ENCODE measurements around the gene GARS1. TPM values are rescaled to one million over a fixed set of nuclear protein-coding genes. Genes with fewer than 3 reads are reported as not detected.

The GARS1 gene
- total RNA-seq, 1 experiment from 2014 or later = 274 TPM

DNA sequence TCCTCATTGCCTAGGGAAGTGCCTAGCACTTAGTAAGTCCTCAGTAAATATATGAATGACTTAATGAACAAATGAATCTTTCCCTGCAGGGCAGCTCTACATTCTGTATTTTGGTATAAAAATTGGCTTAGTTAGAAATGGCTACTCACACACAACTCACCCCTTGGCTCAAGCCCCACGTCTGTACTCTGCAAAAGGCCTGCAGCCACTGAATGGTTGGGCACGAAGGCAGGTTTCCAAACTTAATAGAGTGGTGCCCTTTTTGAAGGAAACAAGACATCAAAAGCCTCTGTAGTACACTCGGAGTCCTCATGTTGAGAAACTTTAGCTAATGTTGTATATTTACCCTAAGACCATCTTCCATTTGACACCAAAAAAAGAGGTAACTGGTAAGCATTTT is 51.0 kb downstream of the GARS1 start:
- H3K9me2 ChIP-seq (ENCODE audit: insufficient read depth) = no peaks in the 10 kb centered on the region
- no peak for TF ChIP-seq EZH2 (IDR thresholded peaks at IDR 0.05; ENCODE audit: low read depth)
- TF ChIP-seq, protein P1, sequence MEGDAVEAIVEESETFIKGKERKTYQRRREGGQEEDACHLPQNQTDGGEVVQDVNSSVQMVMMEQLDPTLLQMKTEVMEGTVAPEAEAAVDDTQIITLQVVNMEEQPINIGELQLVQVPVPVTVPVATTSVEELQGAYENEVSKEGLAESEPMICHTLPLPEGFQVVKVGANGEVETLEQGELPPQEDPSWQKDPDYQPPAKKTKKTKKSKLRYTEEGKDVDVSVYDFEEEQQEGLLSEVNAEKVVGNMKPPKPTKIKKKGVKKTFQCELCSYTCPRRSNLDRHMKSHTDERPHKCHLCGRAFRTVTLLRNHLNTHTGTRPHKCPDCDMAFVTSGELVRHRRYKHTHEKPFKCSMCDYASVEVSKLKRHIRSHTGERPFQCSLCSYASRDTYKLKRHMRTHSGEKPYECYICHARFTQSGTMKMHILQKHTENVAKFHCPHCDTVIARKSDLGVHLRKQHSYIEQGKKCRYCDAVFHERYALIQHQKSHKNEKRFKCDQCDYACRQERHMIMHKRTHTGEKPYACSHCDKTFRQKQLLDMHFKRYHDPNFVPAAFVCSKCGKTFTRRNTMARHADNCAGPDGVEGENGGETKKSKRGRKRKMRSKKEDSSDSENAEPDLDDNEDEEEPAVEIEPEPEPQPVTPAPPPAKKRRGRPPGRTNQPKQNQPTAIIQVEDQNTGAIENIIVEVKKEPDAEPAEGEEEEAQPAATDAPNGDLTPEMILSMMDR (conservative IDR thresholded peaks at IDR 0.05) = no peak
- H4K20me1 ChIP-seq (ENCODE audit: insufficient read depth) = peaks cover 22% of the 10 kb centered on the region
- H2AFZ ChIP-seq = no peak overlapping the region
- ChIA-PET POLR2A (ENCODE audit: unreplicated experiment) (no interaction called here), CTCF (no interaction called here)
- H3K36me3 ChIP-seq (ENCODE audit: low read depth) = peaks cover 25% of the 10 kb centered on the region; the same call in 1 of the 2 replicates
- intact Hi-C loops (cut with micrococcal nuclease; ENCODE audit: unreplicated experiment) = no loop called here
- H3K27ac ChIP-seq = no peak overlapping the region
- no peaks in the 10 kb centered on the region for H3K79me2 ChIP-seq (ENCODE audit: low read depth)
- DNase-seq = no peak
- BruUV-seq (replicated peaks) = no TSS peak
- H3F3A ChIP-seq (ENCODE audit: insufficient read depth, low read depth) = peaks cover 16% of the 10 kb centered on the region
- no peaks in the 10 kb centered on the region for H3K9me3 ChIP-seq (ENCODE audit: insufficient read depth, low read depth)
- no peak overlapping the region for H3K4me2 ChIP-seq
- no peaks in the 10 kb centered on the region for H3K4me1 ChIP-seq (replicated peaks; ENCODE audit: insufficient read depth)
- H3K27me3 ChIP-seq (ENCODE audit: insufficient read depth, low read depth) = no peaks in the 10 kb centered on the region
- H3K4me3 ChIP-seq = no peak overlapping the region

DNA sequence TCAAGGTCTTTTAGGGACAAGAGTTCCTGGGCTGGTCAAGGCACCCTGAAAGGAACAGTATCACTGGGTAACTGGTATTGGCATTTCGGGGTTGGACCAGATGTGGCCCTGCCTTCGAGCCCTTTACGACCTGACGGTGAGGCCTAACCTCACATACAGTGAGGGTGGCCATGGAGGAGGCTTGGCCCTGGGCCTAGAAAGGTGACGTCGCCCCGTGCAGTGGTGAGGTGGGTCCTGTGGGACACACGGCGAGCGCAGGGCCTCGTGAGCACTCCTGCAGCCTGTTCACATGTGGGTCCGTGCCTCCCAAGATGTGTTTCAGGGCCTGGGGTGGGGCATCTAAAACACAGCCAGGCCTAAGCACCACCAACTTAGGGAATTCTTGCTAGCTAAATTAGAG is 51.5 kb downstream of the GARS1 start:
- H3K4me3 ChIP-seq = no peak overlapping the region
- H3K79me2 ChIP-seq (ENCODE audit: low read depth) = no peaks in the 10 kb centered on the region
- intact Hi-C loops (cut with micrococcal nuclease; ENCODE audit: unreplicated experiment) = no loop called here
- H3K27me3 ChIP-seq (ENCODE audit: insufficient read depth, low read depth) = no peaks in the 10 kb centered on the region
- H3K9me2 ChIP-seq (ENCODE audit: insufficient read depth) = no peaks in the 10 kb centered on the region
- ChIA-PET CTCF (interaction anchor here (0.7 kb wide), 1 partner anchor 94 kb away, joined by 3 read pairs; no protein-coding TSS in a partner anchor), POLR2A (ENCODE audit: unreplicated experiment) (no interaction called here)
- no peak for DNase-seq
- H3K9me3 ChIP-seq (ENCODE audit: insufficient read depth, low read depth) = no peaks in the 10 kb centered on the region
- H2AFZ ChIP-seq = no peak overlapping the region
- H3F3A ChIP-seq (ENCODE audit: insufficient read depth, low read depth) = peaks cover 16% of the 10 kb centered on the region
- H4K20me1 ChIP-seq (ENCODE audit: insufficient read depth) = peaks cover 22% of the 10 kb centered on the region
- no peak overlapping the region for H3K4me2 ChIP-seq
- peaks cover 25% of the 10 kb centered on the region; the same call in 1 of the 2 replicates for H3K36me3 ChIP-seq (ENCODE audit: low read depth)
- H3K4me1 ChIP-seq (replicated peaks; ENCODE audit: insufficient read depth) = no peaks in the 10 kb centered on the region
- no TSS peak for BruUV-seq (replicated peaks)
- no peak overlapping the region for H3K27ac ChIP-seq
- no peak for TF ChIP-seq EZH2 (IDR thresholded peaks at IDR 0.05; ENCODE audit: low read depth)
- TF ChIP-seq, protein P1 (conservative IDR thresholded peaks at IDR 0.05) = no peak

DNA sequence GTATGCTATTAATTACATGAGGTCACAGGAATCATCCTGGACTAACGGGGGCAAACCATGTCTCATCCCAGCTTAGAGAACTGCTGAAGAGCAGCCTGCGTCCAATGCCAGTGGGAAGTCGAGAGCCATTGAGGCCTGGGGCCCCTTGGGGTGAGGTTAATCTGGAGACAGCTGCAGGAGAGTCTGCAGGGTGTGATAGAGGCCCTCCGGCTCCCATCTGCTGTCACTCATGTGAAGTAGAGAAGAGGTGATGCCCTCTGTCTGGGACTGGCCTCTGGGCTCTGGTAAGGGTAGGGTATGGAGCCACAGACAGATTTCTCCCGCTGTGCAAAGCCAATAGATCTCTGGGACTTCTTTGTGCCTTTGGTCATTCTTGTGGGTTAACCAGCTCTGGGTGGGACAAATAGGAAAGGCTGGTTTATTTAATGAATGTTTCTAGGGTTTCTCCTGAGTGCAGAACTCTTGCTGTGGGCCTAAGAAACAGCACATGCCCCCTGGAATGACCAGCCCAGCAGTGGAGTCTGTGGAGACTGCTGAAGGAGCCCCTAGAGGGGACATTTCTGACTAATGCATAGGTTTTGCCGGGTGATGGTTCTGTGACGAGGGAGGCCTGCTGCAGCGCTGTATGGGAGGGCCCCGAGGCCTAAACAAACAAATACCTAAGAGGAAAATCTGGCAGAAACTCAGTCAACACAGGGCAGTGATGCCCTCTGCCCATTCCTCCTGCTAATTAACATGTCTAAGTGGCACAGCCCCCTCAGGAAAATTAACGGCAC is 53.1 kb downstream of the GARS1 start:
- Histone ChIP-seq H3K4me2 (no peak overlapping the region), H3K36me3 (ENCODE audit: low read depth) (peaks cover 25% of the 10 kb centered on the region; the same call in 1 of the 2 replicates), H3K27ac (no peak overlapping the region), H3F3A (ENCODE audit: insufficient read depth, low read depth) (peaks cover 16% of the 10 kb centered on the region), H3K9me3 (ENCODE audit: insufficient read depth, low read depth) (no peaks in the 10 kb centered on the region), H2AFZ (no peak overlapping the region), H3K4me1 (replicated peaks; ENCODE audit: insufficient read depth) (no peaks in the 10 kb centered on the region), H3K27me3 (ENCODE audit: insufficient read depth, low read depth) (no peaks in the 10 kb centered on the region), H4K20me1 (ENCODE audit: insufficient read depth) (peaks cover 18% of the 10 kb centered on the region), H3K4me3 (no peak overlapping the region), H3K79me2 (ENCODE audit: low read depth) (no peaks in the 10 kb centered on the region), H3K9me2 (ENCODE audit: insufficient read depth) (no peaks in the 10 kb centered on the region)
- TF ChIP-seq, protein P1 (conservative IDR thresholded peaks at IDR 0.05) = no peak
- TF ChIP-seq EZH2 (IDR thresholded peaks at IDR 0.05; ENCODE audit: low read depth) = no peak
- no TSS peak for BruUV-seq (replicated peaks)
- DNase-seq = no peak
- ChIA-PET POLR2A (ENCODE audit: unreplicated experiment) (no interaction called here), CTCF (no interaction called here)
- intact Hi-C loops (cut with micrococcal nuclease; ENCODE audit: unreplicated experiment) = no loop called here
